ENCODE results near the gene LMF1. TPM values are rescaled to one million over a fixed set of nuclear protein-coding genes. Genes with fewer than 3 reads are reported as not detected.

The LMF1 gene
- total and polyA plus RNA-seq, 12 donors = 5.1 to 15.4 (median 7.6) TPM

DNA sequence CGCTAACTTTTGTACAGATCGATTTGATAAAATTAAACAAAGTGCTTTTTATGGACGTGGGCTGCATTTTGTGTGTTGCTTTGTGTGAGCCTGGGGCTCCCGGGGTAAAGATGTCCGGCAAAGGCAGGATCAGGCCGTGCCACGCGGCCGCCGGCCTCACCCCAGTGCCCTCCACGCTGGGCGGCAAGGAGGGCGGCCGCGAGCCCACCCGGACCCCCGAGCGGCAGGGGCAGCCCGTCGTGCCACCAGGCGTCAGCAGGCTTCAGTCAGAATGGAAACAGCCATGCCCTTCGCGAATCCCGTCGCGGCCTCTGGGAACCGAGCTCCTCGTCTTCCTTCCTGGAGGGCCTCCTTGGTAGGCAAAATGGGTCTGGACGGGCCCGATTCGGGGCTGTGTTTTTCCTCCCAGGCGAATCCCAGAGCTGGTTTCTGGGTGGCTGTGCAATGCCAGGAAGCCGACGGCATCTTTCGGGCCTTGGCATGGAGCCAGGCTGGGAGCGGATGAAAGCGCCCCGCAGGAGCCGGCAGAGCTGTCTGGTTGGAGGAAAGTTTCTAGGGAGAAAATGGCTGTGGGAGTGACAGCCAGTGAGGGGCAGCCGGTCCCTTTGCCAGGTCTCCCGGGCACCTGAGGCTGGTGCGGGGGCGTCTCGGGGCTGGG is 16.3 kb upstream of the LMF1 start:
- no peak overlapping the region for H3K27ac ChIP-seq
- DNase-seq (no peak), ATAC-seq (no peak)
- peaks cover 2 to 70% (median 27%) of the 10 kb centered on the region in 7 donors for H3K27me3 ChIP-seq
- peaks cover 0 to 13% (median 4%) of the 10 kb centered on the region in 9 donors for H3K4me1 ChIP-seq
- no peaks in the 10 kb centered on the region for H3K36me3 ChIP-seq
- TF ChIP-seq, protein P1, sequence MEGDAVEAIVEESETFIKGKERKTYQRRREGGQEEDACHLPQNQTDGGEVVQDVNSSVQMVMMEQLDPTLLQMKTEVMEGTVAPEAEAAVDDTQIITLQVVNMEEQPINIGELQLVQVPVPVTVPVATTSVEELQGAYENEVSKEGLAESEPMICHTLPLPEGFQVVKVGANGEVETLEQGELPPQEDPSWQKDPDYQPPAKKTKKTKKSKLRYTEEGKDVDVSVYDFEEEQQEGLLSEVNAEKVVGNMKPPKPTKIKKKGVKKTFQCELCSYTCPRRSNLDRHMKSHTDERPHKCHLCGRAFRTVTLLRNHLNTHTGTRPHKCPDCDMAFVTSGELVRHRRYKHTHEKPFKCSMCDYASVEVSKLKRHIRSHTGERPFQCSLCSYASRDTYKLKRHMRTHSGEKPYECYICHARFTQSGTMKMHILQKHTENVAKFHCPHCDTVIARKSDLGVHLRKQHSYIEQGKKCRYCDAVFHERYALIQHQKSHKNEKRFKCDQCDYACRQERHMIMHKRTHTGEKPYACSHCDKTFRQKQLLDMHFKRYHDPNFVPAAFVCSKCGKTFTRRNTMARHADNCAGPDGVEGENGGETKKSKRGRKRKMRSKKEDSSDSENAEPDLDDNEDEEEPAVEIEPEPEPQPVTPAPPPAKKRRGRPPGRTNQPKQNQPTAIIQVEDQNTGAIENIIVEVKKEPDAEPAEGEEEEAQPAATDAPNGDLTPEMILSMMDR (IDR thresholded peaks at IDR 0.05) = no peak
- no peak overlapping the region for H3K4me3 ChIP-seq
- H3K9me3 ChIP-seq = no peaks in the 10 kb centered on the region
- intact Hi-C loops (cut with DNase I) = no loop called here
- WGBS, 2 donors = 75 to 77% methylated on average over 44 of the region's 44 CpGs

DNA sequence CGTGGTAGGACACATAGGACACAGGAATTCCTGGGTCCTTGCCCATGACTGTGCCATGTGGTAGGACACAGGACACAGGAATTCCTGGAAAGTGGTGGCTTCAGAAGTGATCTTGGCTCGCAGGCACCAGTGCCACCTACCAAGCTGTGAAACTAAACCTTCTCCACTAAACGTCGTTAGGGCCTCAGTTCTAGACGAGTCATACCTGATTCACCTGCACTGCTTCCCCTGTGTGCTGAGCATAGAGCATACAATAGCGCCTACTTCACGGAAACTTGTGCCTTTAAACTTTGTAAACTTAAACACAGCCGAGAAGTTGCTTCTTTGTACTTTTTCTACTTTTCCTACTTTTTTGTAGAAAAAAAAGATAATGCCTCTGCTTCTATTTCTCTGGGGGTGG is 15.6 kb upstream of the LMF1 start:
- ATAC-seq (no peak), DNase-seq (no peak)
- Histone ChIP-seq H3K4me1 (peaks cover 0 to 14% (median 5%) of the 10 kb centered on the region in 9 donors), H3K27ac (no peak overlapping the region), H3K27me3 (peaks cover 6 to 73% (median 31%) of the 10 kb centered on the region in 7 donors), H3K4me3 (no peak overlapping the region), H3K9me3 (no peaks in the 10 kb centered on the region), H3K36me3 (no peaks in the 10 kb centered on the region)
- TF ChIP-seq, protein P1 (IDR thresholded peaks at IDR 0.05) = no peak
- 85 to 87% methylated on average over 8 of the region's 8 CpGs for WGBS, 2 donors
- intact Hi-C loops (cut with DNase I) = no loop called here

DNA sequence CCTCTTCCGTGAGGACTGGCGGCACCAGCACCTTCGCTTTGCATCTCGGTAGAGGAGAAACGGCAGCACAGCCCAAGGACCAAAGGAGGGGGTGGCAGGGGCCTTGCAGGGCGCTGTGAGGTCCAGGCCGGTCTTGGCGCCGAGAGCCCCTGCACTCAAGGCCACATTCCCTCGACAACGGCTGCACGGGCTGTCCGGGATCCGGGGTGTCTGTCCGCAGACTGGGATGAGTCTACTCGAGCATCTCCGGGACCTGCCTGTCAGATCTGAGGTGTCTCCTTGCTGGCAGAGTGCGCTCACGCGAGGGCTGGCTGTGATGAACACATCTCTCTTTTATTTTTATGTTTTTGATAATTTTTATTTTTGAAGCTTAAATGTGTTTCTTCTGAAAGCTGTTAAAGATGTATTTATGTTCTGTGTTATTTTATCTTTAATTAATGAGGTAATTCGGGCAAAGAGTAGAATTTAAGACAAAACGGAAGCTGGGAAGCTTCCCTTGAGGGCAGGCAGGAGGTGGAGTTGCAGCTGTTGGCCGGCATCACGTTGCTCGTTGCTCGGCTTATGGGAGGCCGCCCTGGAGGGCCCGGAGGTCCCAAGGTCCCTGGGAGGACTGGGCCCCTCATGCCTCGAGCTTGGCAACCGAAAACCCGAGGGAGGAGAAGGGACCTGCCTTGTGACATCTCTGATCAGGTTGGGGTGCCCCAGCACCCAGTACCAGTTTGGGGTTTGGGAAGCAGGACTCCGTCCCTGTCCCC is 15.0 kb upstream of the LMF1 start:
- TF ChIP-seq, protein P1 (IDR thresholded peaks at IDR 0.05) = no peak
- DNase-seq (no peak), ATAC-seq (no peak)
- intact Hi-C loops (cut with DNase I) = no loop called here
- no peaks in the 10 kb centered on the region for H3K9me3 ChIP-seq
- peaks cover 6 to 72% (median 34%) of the 10 kb centered on the region in 7 donors for H3K27me3 ChIP-seq
- peaks cover 0 to 14% (median 5%) of the 10 kb centered on the region in 9 donors for H3K4me1 ChIP-seq
- WGBS, 2 donors = 76 to 81% methylated on average over 32 of the region's 32 CpGs
- H3K36me3 ChIP-seq = no peaks in the 10 kb centered on the region
- H3K27ac ChIP-seq = no peak overlapping the region
- H3K4me3 ChIP-seq = no peak overlapping the region

GRCh38 chr16:984736-985636 is 14.2 kb upstream of the LMF1 start:
- intact Hi-C loops (cut with DNase I) = no loop called here
- no peak overlapping the region for H3K4me3 ChIP-seq
- no peaks in the 10 kb centered on the region for H3K36me3 ChIP-seq
- WGBS, 2 donors = 90 to 92% methylated on average over 68 to 78 of the region's 78 CpGs
- TF ChIP-seq, protein P1 (IDR thresholded peaks at IDR 0.05) = no peak
- no peak overlapping the region for H3K27ac ChIP-seq
- H3K9me3 ChIP-seq = no peaks in the 10 kb centered on the region
- ATAC-seq (no peak), DNase-seq (no peak)
- peaks cover 13 to 73% (median 34%) of the 10 kb centered on the region in 7 donors for H3K27me3 ChIP-seq
- H3K4me1 ChIP-seq = peaks cover 4 to 21% (median 12%) of the 10 kb centered on the region in 9 donors

Data from heart right ventricle (tissue), 16 donors.